ENCODE measurements around the gene RAB3B. TPM values are rescaled to one million over a fixed set of nuclear protein-coding genes. Genes with fewer than 3 reads are reported as not detected.
A peak's percentile ranks its signal among the peaks of the same experiment; 100 is the strongest.
"Not testable (repeated sequence)": the region's sequence is repeated elsewhere in the genome, so short reads cannot be mapped to it uniquely, and the experiment has no call there.

The RAB3B gene
- polyA plus RNA-seq, 1 donor, result 0.21 TPM

DNA sequence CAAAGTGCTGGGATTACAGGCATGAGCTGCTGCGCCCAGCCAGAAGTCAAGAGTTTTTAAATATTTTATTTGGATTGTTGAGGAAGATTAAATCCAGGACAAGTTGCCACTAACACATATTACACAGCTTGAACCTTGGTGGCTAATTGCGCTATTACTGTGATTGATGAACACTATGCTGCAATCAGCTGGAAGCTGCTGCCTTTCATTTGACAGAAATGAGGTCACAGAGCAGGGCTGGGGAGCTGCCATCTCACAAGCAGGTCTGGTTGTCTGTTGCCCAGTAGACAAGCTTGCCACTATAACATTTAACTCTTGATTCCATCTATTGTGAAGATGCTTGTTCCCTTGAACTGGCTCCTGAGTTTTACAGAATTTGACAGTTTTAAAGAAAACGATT, 74.5 kb downstream of the RAB3B start:
- DNase-seq, result no peak

DNA sequence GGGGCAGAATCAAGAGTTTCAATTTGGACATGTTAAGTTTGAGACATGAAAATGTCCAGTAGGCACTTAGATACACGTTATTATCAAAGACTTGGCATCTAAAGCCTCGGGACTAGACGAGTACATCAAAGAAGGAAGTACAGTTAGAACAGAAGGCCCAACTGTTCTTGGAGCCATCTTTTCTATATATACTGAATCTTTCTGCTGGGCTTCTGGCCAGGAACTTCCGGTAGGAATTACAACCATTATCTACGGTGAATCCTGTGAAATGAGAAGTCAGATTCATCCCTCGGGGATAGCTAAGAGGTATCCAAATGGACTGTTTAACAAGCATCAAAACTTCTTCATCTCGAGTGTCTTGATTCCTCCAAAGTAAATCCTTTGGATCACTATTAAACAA, 77.6 kb downstream of the RAB3B start:
- no peak for DNase-seq

DNA sequence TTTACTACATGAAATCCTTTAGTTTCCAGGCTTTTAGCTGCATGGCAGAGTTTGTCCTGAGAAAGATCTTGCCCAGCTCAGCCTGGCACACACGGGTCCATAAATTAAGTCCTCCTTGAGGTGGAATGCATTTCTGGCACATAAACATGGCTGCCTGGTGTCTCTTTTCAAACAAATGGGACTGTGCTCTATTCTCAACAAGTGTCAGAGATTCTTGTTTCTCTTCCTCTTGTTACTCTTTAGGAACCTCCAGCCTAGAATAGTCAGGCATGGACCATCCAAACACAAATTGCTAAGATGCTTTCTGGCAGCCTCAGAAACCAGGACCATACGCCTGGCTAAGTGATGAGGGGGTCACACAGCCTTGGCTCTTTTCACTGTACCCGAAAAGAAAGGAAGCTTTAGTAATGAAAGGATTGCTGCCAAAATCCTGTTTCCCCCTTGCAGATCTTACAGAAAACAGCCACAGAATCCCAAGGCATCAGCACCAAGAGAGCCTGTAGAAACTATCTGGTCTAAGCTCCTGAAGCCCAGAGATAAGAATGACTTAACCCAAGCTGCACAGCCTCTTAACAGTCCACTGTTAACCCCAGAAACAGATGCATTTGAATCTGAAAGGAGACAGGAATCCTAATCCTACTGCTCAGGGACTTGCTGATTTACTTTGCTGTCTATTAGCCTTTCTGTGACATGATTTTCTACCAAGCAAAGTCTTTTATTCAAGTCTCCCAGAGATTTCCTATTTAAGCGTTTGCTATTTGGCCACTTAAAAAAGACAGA, 80.1 kb downstream of the RAB3B start:
- no peak for DNase-seq

DNA sequence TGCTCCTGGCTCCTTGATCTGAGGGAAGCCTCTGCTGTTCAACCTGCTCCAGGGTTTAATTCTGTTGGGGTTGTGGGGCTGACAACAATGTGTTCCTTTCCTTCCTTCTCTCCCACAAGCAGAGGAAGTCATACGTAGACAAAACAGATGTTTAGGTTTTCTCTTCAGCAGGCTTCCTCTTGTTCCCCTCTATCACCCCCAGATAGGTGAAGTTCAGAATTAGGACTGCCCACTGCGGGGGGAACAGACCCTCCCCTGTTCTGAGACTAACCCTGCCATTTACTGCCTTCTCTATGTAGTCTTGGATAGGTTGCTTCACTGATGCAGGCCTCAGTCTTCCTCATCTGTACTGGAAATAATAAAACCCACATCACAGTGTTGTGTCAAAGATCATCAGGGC, 82.0 kb downstream of the RAB3B start:
- DNase-seq, result no peak

DNA sequence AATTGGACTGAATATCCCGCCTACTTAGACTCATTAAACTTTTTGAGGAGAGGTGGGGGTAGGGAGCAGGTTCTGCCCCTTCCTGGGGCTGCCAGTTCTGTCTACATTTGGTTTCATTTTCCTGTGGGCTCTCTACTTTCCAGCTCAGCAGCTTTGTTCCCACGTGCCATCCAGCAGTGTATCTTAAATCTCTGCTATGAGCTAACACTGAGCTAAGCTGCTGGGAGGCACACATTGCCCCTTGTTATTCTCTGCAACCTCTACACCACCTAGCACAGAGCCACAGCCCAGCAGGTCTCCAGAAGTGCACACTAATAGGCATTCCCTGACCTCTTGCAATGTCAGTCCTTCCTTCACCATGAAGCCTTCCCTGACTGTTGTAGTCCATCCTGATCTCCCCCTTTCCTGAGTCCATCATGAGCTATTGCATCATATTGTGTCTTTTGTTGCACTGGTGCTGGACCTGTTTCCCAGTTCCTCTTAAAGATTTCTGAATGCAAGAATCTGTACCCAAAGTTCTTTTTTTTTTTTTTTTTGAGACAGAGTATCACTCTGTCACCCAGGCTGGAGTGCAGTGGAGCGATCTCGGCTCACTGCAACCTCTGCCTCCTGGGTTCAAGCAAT, 83.3 kb downstream of the RAB3B start:
- no peak for DNase-seq

DNA sequence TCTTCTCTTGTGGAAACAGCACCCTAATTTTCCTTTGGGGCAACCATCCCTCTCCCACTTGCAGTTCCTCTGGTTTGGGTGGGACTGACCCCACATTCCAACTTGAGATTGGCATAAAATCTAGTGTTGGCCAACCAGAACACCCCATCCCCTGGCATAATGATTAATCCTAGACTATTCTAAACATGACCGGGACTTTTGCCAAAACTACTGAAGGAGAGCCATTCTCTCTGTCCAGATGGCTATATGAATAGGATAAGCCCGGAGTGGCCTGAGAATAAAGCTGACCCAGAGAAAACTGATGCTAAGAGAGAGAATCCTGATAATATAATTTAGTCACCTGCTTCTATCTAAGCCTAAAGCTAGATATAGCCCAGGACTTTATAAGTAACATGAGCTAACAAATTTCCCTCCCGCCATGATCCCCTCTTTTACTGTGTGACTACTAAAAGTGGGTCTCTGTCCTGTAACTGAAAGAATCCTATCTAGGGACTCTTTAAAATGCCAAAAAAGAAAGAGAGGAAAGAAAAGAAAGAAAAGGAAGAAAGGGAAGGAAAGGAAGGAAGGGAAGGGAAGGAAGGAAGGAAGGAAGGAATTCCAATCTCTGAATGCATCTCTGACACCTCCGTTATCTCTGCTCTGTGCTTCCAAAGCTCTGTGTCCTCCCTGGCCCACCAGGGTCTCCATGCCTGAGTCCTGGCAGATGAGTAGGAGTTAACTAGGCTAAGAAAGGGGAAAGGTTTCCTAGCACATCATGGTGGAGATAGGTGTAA, 84.0 kb downstream of the RAB3B start:
- no peak for DNase-seq

DNA sequence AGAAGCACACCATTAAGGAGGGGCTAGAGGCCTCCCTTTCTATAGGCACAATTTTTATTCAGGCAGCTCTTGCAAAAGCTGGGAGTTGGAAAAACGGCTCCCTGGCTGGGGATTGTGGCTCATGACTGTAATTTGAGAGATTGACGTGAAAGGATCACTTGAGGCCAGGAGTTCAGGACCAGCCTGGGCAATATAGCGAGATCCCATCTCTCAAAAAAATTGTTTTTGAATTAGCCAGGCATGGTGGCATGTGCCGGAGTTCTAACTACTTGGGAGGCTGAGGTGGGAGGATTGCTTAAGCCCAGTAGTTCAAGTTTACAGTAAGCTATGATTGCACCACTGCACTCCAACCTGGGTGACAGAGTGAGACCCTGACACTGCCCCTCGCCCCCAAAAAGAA, 88.0 kb downstream of the RAB3B start:
- no peak for DNase-seq

DNA sequence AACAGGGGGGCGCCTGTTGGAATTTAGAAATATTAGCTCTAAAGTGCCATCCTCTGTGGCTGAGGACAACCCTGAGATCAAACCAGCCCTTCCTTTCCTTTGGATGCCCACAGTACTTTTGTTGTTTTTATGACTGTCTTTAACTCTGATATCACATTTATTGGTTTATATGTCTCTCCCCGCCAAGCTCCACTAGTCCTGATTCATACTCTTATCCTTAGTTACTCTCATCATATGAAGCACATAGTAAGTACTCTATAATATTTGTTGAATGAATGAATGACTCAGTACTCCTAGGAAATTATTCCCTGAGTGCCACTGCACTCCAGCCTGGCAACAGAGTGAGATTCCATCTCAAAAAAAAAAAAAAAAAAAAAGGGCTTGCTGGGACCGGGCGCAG, 89.3 kb downstream of the RAB3B start:
- no peak for DNase-seq

DNA sequence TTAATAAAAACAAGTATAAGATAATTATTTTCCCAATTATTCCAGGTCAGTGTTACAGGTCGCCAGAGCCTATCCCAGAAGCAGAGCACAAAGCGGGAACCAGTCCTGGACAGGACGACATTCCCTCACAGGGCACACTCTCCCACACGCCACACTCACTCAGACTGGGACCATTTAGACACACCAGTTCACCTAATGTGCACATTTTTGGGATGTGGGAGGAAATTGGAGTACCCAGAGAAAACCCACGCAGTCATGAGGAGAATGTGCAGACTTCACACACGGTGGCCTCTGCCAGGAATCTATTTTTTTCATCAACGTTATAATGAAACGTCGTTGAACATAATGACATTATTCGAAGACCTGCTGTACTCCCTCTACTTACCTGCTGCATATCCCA, 91.5 kb downstream of the RAB3B start:
- no peak for DNase-seq

DNA sequence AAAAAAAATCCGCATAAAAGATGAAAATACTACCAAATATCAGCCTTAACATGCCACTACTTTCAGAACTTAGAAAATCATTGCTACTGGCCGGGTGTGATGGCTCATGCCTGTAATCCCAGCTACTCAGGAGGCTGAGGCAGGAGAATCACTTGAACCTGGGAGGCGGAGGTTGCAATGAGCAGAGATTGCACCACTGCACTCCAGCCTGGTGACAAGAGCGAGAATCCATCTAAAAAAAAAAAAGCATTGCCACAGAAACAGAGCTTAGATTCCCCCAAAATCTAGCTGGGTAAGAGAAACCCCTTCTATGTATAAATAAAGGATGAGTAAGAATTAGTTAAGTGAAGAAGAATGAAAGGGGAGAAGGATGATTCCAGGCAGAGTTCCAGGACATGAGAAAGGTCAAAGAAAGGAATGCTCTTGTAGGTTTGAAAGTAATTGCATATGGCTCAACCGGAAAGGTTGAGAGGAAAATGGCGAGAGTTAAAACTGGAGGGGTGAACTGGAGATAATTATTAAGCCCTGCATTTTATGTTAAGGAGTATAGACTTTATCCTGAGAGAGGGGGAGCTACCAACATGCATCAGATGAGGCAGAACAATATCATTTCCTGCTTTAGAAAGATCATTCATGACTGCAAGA, 92.3 kb downstream of the RAB3B start:
- no peak for DNase-seq

DNA sequence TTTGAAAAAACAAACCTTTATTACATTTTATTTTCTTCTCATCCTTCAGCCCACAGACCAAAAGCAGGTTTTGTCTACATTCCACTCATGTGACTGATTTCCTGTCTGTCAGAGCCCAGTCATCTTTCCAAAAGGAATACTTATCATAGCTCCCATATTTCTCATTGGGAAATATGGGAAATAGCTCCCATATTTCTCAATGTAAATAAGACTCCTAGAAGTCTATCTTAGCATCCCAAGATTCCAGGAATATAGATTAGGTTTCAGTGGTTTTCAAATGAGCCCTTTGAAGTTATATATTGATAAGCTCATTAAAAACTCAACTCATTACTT, 92.8 kb downstream of the RAB3B start:
- no peak for DNase-seq

DNA sequence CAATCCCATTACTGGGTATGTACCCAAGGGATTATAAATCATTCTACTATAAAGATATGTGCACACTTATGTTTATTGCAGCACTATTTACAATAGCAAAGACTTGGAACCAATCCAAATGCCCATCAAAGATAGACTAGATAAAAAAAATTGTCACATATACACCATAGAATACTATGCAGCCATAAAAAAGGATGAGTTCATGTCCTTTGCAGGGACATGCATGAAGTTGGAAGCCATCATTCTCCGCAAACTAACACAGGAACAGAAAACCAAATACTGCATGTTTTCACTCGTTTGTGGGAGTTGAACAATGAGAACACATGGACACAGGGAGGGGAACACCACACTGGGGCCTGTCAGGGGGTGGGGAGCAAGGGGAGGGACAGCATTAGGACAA, 95.8 kb downstream of the RAB3B start:
- not testable (repeated sequence) for DNase-seq

DNA sequence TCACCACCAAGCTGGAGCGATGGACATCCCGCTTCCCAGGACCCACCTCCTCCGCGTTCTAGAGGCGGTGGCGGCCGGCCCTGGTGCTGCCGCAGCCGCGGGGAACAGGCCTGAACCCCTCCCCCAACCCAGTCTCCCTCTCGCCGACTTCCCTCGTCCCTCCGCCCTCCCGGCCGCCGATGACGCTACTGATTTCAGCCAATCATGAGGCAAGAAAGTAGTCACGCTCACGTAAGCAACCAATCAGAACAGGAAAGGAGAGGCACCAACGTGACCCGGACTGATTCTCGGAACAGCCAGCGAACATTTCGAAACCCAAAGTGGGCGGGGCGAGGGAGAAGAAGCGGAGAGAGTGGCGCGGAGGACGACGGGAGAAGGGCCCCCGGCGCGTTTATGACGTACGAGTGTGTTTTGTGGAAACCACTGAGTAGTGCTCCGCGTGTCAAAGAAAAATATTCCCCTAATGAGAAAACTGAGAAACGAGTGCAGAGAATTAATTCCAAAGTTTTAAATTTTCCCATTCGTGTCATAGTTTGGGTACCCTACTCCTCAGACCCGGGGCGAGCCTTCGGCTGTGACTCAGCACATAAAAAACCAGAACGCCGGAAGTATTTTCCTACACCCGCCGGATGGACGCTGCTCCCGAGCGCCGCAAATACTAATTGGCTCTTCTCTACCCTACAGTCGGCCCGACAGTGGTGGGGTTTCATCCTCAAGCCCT, 111.7 kb downstream of the RAB3B start, which contains the start of gene NRDC:
TSS of gene NRDC (minus strand) at position 112 of the 721 bp plus-strand sequence. CDS start 112 bp downstream, outside the sequence.
- peak; percentile 100 for DNase-seq

DNA sequence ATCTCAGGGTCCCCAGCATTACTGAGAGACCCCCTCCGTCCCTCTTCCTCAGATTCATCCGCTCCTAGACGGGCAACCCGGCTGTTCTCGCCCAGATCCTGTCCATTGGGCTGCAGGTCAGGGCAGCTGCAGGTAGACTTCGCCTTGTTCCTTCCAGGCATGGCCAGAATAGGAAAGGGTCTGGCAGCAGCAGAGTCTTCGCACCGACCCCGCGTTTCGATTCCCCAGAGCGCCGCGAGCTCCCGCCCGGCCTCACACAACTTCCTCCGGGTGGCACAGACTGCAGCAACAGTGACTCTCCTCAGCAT, 112.2 kb downstream of the RAB3B start:
- DNase-seq, result no peak

DNA sequence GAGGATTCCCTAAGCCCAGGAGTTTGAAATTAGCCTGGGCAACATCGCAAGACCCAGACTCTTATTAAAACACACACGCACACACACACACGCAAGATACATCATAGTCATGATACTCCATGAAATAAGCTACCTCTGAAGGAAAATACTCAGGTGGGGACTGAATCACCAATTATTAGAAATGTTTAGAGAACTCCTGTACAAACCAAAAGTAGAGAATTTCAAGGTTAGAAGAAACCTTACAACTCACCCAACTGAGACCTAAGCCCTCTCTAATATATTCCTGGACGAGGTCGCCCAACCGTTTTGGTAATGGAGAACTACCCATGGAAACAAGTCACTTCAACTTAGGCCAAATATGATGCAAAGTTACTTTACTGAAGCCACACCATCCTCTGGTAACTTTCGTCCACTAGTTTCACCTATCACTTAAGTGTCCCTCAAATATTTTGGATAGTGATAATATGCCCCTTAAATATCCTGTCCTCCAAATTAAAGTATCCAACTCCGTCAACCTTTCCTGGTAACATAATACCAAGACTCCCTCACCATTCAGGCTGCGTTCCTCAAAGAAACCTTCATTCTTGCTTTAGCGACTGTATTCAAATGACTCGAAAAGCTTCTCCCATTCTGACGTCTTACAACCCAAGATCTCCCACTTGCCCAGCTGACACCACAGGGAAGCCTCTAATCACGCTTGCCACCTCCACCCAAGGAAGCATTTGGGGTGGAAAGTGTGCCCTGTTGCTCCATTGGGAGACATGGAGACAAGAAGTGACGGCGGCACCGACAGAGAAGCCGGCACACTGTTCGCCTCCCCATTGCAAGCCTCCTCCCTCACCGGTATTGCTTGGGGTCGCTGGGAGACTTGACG, 112.8 kb downstream of the RAB3B start:
- no peak for DNase-seq

DNA sequence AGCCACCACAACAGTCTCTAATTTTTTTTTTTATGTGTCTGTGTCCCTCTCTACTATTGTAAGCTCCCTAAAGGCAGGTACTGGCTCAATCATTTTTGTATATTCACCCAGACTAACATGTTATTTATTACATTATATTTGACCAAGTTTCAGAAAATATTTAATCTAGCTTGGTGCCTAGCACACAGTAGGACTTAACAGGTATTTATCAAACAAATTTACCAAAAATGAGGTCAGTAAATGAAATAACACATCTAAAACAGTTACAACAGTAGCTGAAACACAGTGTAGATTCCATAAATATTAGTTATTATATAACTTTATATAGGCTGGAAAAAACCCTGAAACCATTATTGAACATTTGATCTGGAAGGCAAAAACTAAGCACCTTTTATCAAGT, 114.7 kb downstream of the RAB3B start:
- no peak for DNase-seq

DNA sequence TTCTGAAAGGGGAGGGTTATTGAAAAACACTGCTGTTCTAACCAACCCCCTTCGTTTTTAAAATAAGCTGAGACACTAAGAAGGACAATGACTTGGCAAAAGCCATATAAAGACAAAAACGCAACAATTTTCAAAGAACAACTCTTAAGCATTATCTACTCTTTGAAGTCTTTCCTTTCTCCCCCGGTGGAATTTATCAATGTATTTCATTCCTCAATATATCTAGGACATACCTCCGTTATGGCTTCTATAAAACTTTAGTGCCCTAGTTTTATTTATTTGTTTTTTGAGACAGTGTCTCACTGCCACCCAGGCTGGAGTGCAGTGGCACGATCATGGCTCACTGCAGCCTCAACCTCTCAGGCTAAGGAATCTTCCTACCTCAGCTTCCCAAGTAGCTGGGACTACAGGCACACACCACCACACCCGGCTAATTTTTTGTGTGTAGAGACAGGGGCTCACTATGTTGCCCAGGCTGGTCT, 115.2 kb downstream of the RAB3B start:
- no peak for DNase-seq

DNA sequence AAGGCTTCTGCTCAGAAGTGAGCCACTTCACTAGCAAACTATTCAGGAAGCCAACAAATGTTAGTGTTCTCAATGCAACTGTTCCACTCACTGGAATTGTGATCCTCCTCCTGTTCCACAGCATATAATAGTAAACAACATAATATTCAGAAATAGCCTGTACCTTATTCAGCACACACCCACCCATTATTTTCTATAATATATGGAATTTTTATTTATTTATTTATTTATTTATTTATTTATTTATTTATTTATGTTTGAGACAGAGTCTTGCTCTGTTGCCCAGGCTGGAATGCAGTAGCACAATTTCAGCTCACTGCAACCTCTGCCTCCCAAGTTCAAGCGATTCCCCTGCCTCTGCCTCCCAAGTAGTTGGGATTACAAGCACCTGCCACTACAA, 117.2 kb downstream of the RAB3B start:
- not testable (repeated sequence) for DNase-seq

DNA sequence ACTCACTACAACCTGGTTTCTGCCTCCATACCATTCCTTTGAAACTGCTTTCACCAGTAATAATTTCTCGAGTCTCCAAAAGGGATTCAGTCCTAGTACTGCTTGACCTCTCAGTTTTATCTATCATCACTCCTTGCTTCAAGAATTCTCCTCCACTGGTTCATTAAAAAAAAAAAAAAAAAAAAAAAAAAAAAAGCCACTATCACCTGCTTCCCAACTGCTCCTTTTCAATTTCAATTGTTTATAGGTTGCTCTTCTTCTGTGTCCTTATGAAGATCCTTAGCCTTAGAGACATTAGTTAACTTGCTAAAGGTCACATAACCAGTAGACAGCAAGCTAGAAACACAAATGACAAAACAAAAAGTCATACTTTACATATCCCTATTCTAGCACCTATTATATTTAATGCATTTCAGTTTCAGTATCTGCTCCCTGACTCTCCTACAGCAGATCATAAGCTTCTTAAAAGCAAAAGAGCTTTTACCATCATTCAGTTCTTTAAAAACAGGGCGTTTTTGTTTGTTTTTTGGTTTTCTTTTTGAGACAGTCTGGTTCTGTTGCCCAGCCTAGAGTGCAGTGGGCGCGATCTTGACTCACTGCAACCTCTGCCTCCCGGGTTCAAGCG, 119.0 kb downstream of the RAB3B start:
- no peak for DNase-seq

DNA sequence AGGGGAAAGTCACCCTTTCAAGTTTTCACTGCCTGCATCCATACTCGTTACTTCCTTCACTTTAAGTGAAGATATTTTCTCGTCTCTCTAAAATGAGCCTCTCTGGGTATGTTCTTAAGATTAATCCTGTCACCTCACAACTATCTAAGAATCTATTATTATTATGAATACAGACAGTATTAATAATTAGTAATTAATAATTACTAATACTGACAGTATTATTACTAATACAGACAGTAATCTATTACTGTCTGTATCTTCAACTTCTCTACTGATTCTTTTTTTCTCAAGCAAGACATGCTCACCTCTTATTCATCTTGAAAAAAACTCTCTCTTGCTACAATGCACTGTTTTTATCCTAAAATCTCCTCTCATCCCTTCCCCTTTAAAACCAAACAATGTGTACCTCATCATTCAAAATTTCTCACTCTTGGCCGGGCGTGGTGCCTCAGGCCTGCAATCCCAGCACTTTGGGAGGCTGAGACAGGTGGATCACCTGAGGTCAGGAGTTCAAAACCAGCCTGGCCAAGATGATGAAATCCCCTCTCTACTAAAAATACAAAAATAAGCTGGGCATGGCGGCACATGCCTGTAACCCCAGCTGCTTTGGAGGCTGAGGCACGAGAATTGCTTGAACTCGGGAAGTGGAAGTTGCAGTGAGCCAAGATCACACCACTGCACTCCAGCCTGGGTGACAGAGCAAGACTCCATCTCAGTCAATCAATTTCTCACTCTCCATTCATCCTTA, 119.7 kb downstream of the RAB3B start:
- no peak for DNase-seq

Measured in hindlimb muscle (tissue), 1 donor.